Duodenal mucosa (tissue), 2 donors: Measurements from ENCODE around the gene AKR1C3.
A peak's percentile ranks its signal among the peaks of the same experiment; 100 is the strongest.
"Not testable (repeated sequence)": the region's sequence is repeated elsewhere in the genome, so short reads cannot be mapped to it uniquely, and the experiment has no call there.

Experiments
- H3K27ac ChIP-seq: one replicate; pipeline ENCODE4 v1.7.0; 2013; ENCODE audit warnings: low read depth, low read length
- H3K27me3 ChIP-seq, 2 donors: one replicate each; pipeline ENCODE4 v1.7.0; 2013; ENCODE audit warnings: low read length in 2 of 2, control low read depth in 1 of 2; ENCODE audit not compliant: insufficient read depth in 2 of 2, control insufficient read depth in 1 of 2
- H3K36me3 ChIP-seq, 2 donors: one replicate each; pipeline ENCODE4 v1.7.0; 2013; ENCODE audit warnings: low read length in 2 of 2, control low read depth in 1 of 2; ENCODE audit not compliant: insufficient read depth in 2 of 2, control insufficient read depth in 1 of 2
- H3K4me1 ChIP-seq, 2 donors: one replicate each; pipeline ENCODE4 v1.7.0; 2013; ENCODE audit warnings: low read length in 2 of 2, control low read depth in 1 of 2; ENCODE audit not compliant: insufficient read depth in 2 of 2, control insufficient read depth in 1 of 2
- H3K4me3 ChIP-seq, 2 donors: one replicate each; pipeline ENCODE4 v1.7.0; 2013; ENCODE audit warnings: low read length in 2 of 2, low read depth in 1 of 2
- H3K9ac ChIP-seq, 2 donors: one replicate each; pipeline ENCODE4 v1.7.0; 2013; ENCODE audit warnings: low read length in 2 of 2, low read depth in 1 of 2
- H3K9me3 ChIP-seq, 2 donors: one replicate each; pipeline ENCODE4 v1.7.0; 2013; ENCODE audit warnings: low read length in 2 of 2, control low read depth in 1 of 2; ENCODE audit not compliant: control insufficient read depth in 1 of 2

Gene AKR1C3

GRCh38 chr10:5135581-5135980 is 41.4 kb downstream of the AKR1C3 start:
- Histone ChIP-seq H3K36me3 (no peaks in the 10 kb centered on the region), H3K27ac (no peak overlapping the region), H3K4me3 (no peak overlapping the region), H3K27me3 (no peaks in the 10 kb centered on the region), H3K9me3 (peaks cover 11 to 25% of the 10 kb centered on the region in 2 donors), H3K4me1 (no peaks in the 10 kb centered on the region), H3K9ac (no peak overlapping the region)

DNA sequence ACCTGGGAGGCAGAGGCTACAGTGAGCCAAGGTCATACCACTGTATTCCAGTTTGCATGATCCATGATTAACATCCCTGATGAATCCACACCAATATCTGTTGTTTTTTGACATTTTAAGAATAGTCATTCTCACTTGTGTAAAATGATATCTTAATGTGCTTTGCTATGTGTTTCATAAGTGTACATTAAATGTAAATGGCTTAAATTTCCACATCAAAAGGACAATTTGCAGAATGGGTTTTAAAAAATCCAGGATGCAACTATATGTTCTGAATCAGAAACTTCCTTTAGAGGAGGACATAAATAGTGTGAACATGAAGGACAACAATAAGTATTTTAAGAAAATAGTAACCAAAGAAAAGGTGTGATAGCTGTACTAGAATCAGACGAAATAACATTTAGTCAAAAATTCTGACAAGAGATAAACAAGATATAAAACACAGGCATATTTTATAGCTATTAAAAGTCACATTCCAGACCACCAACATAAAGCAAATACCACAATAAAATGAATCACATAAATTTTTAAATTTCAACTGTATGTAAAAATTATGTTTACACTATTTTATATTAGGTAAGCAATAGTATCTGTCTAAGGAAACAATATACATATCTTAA is 42.4 kb downstream of the AKR1C3 start:
- Histone ChIP-seq H3K36me3 (no peaks in the 10 kb centered on the region), H3K27me3 (no peaks in the 10 kb centered on the region), H3K4me3 (no peak overlapping the region), H3K4me1 (peaks cover 0 to 3% of the 10 kb centered on the region in 2 donors), H3K9ac (no peak overlapping the region), H3K9me3 (peaks cover 11 to 25% of the 10 kb centered on the region in 2 donors), H3K27ac (no peak overlapping the region)

DNA sequence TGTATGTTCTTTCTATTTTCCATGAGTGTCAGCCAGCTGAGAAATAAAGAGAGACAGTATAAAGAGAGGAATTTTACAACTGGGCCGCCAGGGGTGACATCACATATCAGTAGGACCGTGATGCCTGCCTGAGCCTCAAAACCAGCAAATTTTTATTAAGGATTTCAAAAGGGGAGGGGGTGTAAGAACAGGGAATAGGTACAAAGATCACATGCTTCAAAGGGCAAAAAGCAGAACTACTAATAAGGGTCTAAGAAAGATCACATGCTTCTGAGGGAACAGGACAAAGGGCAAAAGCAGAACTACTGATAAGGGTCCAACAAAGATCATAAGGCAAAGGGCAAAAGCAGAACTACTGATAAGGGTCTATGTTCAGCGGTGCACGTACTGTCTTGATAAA is 43.5 kb downstream of the AKR1C3 start:
- not testable (repeated sequence) for H3K27me3 ChIP-seq, H3K4me3 ChIP-seq, H3K27ac ChIP-seq, H3K36me3 ChIP-seq, H3K9ac ChIP-seq
- H3K9me3 ChIP-seq = peaks cover 11 to 25% of the 10 kb centered on the region in 2 donors
- H3K4me1 ChIP-seq = peaks cover 0 to 14% of the 10 kb centered on the region in 2 donors

- Histone ChIP-seq H3K4me3 (no peak overlapping the region), H3K4me1 (peaks cover 7 to 30% of the 10 kb centered on the region in 2 donors), H3K27ac (no peak overlapping the region), H3K9ac (no peak overlapping the region), H3K9me3 (peaks cover 3 to 14% of the 10 kb centered on the region in 2 donors), H3K27me3 (no peaks in the 10 kb centered on the region), H3K36me3 (no peaks in the 10 kb centered on the region)
Observed at GRCh38 chr10:5142199-5142598, 48.0 kb downstream of the AKR1C3 start.

- no peaks in the 10 kb centered on the region for H3K36me3 ChIP-seq
Observed at GRCh38 chr10:5143137-5143536, 48.9 kb downstream of the AKR1C3 start.

DNA sequence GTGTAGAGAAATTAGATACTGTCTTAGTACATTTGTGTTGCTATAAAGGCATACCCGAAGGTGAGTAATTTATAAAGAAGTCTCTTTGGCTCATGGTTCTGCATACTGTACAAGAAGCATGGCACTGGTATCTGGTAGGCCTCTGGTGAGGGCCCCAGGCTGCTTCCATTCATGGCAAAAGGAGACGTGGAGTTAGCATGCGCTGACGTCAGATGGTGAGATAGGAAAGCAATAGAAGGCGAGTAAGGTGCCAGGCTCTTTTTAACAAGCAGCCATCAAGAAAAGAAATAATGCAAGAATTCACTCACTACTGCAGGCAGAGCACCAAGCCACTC is 52.7 kb downstream of the AKR1C3 start:
- Histone ChIP-seq H3K9me3 (peaks cover 5 to 10% of the 10 kb centered on the region in 2 donors), H3K36me3 (no peaks in the 10 kb centered on the region), H3K4me1 (peaks cover 15 to 42% of the 10 kb centered on the region in 2 donors), H3K27me3 (no peaks in the 10 kb centered on the region), H3K27ac (no peak overlapping the region), H3K9ac (no peak overlapping the region), H3K4me3 (no peak overlapping the region)

More at GRCh38 chr10:5143137-5143536, 48.9 kb downstream of the AKR1C3 start:
- no peak overlapping the region for H3K9ac ChIP-seq
- H3K27me3 ChIP-seq = no peaks in the 10 kb centered on the region
- H3K4me3 ChIP-seq = peak overlapping the region in 1 of 2 donors; percentile 29
- H3K27ac ChIP-seq = no peak overlapping the region
- peaks cover 15 to 37% of the 10 kb centered on the region in 2 donors for H3K4me1 ChIP-seq
- peaks cover 0 to 4% of the 10 kb centered on the region in 2 donors for H3K9me3 ChIP-seq

GRCh38 chr10:5147255-5147980 is 53.2 kb downstream of the AKR1C3 start:
- H3K36me3 ChIP-seq = no peaks in the 10 kb centered on the region
- H3K9ac ChIP-seq = peak overlapping the region in 1 of 2 donors; percentile 24
- peaks cover 15 to 37% of the 10 kb centered on the region in 2 donors for H3K4me1 ChIP-seq
- peak overlapping the region; percentile 12 to 59 for H3K4me3 ChIP-seq
- H3K27me3 ChIP-seq = no peaks in the 10 kb centered on the region
- peak overlapping the region; percentile 55 for H3K27ac ChIP-seq
- H3K9me3 ChIP-seq = peaks cover 5 to 10% of the 10 kb centered on the region in 2 donors

GRCh38 chr10:5147981-5148677 is 53.9 kb downstream of the AKR1C3 start:
- Histone ChIP-seq H3K9me3 (peaks cover 5 to 10% of the 10 kb centered on the region in 2 donors), H3K9ac (peak overlapping the region in 1 of 2 donors; percentile 24), H3K36me3 (no peaks in the 10 kb centered on the region), H3K27me3 (no peaks in the 10 kb centered on the region), H3K4me3 (peak overlapping the region; percentile 12 to 59), H3K4me1 (peaks cover 15 to 30% of the 10 kb centered on the region in 2 donors), H3K27ac (peak overlapping the region; percentile 55)

DNA sequence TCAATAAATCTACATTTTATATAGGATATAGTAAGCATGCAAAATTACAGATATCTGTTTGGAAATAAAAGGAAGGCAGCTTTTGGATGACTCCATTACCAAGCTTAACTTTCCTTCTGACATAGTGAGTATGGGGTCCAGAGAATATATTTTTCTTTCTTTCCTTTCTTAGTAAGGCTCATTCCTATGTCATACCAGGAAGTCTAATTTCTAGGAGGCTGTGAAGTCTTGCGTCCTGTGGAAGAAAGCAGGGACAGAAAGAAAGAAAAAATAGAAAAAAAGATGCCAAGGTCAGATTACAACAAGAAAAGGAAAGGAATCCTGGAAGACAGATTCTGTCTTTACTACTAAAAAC is 54.4 kb downstream of the AKR1C3 start:
- Histone ChIP-seq H3K27me3 (no peaks in the 10 kb centered on the region), H3K9ac (no peak overlapping the region), H3K9me3 (peaks cover 5 to 10% of the 10 kb centered on the region in 2 donors), H3K36me3 (no peaks in the 10 kb centered on the region), H3K4me3 (no peak overlapping the region), H3K27ac (no peak overlapping the region), H3K4me1 (peaks cover 15 to 27% of the 10 kb centered on the region in 2 donors)

DNA sequence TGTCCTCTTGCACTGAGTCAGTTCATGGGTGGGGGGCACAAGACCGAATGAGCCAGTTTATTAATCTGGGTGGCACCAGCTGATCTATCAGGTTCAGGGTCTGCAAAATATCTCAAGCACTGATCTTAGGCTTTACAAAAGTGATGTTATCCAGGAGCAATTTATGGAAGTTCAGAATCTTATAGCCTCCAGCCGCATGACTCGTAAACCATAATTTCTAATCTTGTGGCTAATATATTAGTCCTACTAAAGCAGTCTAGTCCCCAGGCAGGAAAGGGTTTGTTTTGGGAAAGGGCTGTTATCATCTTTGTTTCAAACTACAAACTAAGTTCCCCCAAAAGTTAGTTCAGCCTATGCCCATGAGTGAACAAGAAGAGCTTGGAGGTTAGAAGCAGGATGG is 56.9 kb downstream of the AKR1C3 start:
- Histone ChIP-seq H3K27ac (no peak overlapping the region), H3K9ac (no peak overlapping the region), H3K9me3 (peaks cover 5 to 10% of the 10 kb centered on the region in 2 donors), H3K4me3 (no peak overlapping the region), H3K4me1 (peaks cover 15 to 27% of the 10 kb centered on the region in 2 donors), H3K36me3 (no peaks in the 10 kb centered on the region), H3K27me3 (no peaks in the 10 kb centered on the region)
